Measurements from ENCODE around the gene ZFP36L2.

ZFP36L2 gene

DNA sequence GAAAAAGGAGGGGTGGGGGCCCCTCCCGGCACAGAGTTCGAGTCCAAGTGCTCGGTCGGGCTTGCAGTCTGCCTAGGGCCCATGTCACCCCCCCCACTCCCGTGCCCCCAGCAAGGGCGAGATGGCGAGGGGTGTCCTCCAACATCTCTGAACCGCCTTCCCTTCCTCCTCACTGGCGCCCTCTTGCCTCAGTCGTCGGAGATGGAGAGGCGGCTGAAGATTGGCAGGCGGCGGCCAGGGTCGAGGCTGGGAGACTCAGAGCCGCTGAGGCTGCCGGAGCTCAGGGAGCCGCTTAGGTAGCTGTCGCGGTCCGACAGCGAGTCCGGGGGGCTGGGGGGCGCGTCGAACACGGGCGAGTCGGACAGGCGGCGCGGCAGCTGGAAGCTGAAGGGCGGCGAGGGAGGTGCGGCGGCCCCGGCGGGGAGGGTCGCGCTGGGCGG, 2.3 kb downstream of the ZFP36L2 start:
- peak; percentile 65 to 67 for DNase-seq (ENCODE audit: low read depth in 1 of 2, low spot score in 1 of 2)
- Histone ChIP-seq H3K4me3 (replicated peaks; ENCODE audit: insufficient read depth, low read length) (peak overlapping the region; percentile 72), H3K27ac (replicated peaks) (peak overlapping the region; percentile 99), H3K27me3 (ENCODE audit: insufficient read depth, poor library complexity, severe bottlenecking) (no peaks in the 10 kb centered on the region)
- TF ChIP-seq POLR2AphosphoS5 (IDR thresholded peaks at IDR 0.05; ENCODE audit: low read depth) (peak; percentile 94), GABPA (IDR thresholded peaks at IDR 0.05; ENCODE audit: low read depth) (no peak), SPI1 (IDR thresholded peaks at IDR 0.05; ENCODE audit: borderline replicate concordance, low read depth) (no peak), REST (IDR thresholded peaks at IDR 0.05; ENCODE audit: insufficient replicate concordance, low read depth) (no peak)
- TF ChIP-seq, protein P1, sequence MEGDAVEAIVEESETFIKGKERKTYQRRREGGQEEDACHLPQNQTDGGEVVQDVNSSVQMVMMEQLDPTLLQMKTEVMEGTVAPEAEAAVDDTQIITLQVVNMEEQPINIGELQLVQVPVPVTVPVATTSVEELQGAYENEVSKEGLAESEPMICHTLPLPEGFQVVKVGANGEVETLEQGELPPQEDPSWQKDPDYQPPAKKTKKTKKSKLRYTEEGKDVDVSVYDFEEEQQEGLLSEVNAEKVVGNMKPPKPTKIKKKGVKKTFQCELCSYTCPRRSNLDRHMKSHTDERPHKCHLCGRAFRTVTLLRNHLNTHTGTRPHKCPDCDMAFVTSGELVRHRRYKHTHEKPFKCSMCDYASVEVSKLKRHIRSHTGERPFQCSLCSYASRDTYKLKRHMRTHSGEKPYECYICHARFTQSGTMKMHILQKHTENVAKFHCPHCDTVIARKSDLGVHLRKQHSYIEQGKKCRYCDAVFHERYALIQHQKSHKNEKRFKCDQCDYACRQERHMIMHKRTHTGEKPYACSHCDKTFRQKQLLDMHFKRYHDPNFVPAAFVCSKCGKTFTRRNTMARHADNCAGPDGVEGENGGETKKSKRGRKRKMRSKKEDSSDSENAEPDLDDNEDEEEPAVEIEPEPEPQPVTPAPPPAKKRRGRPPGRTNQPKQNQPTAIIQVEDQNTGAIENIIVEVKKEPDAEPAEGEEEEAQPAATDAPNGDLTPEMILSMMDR (IDR thresholded peaks at IDR 0.05; ENCODE audit: insufficient read depth, low read length): no peak

GRCh38 chr2:43223521-43224001, 2.8 kb downstream of the ZFP36L2 start:
- no peak for DNase-seq (ENCODE audit: low read depth in 1 of 2, low spot score in 1 of 2)
- TF ChIP-seq, protein P1 (IDR thresholded peaks at IDR 0.05; ENCODE audit: insufficient read depth, low read length): no peak
- TF ChIP-seq POLR2AphosphoS5 (IDR thresholded peaks at IDR 0.05; ENCODE audit: low read depth): 0 out of 2 replicates have a peak, but pooled peaks have one; percentile 14
- no peak for TF ChIP-seq REST (IDR thresholded peaks at IDR 0.05; ENCODE audit: insufficient replicate concordance, low read depth)
- TF ChIP-seq SPI1 (IDR thresholded peaks at IDR 0.05; ENCODE audit: borderline replicate concordance, low read depth): no peak
- TF ChIP-seq GABPA (IDR thresholded peaks at IDR 0.05; ENCODE audit: low read depth): no peak
- Histone ChIP-seq H3K27me3 (ENCODE audit: insufficient read depth, poor library complexity, severe bottlenecking) (no peaks in the 10 kb centered on the region), H3K27ac (replicated peaks) (peak overlapping the region; percentile 99), H3K4me3 (replicated peaks; ENCODE audit: insufficient read depth, low read length) (peak overlapping the region; percentile 72)

GRCh38 chr2:43222475-43223309, 3.7 kb downstream of the ZFP36L2 start:
- TF ChIP-seq REST (IDR thresholded peaks at IDR 0.05; ENCODE audit: insufficient replicate concordance, low read depth) (no peak), POLR2AphosphoS5 (IDR thresholded peaks at IDR 0.05; ENCODE audit: low read depth) (peak; percentile 73; the same call in 1 of the 2 replicates)
- H3K4me3 ChIP-seq (replicated peaks; ENCODE audit: insufficient read depth, low read length): peak overlapping the region; percentile 72
- DNase-seq (ENCODE audit: low read depth in 1 of 2, low spot score in 1 of 2): no peak
- H3K27ac ChIP-seq (replicated peaks): peak overlapping the region; percentile 99
- H3K27me3 ChIP-seq (ENCODE audit: insufficient read depth, poor library complexity, severe bottlenecking): no peaks in the 10 kb centered on the region
